Skeletal muscle satellite cell (primary cell): ENCODE measurements around the gene POTEM. TPM values are rescaled to one million over a fixed set of nuclear protein-coding genes. Genes with fewer than 3 reads are reported as not detected.
"Not testable (repeated sequence)": the region's sequence is repeated elsewhere in the genome, so short reads cannot be mapped to it uniquely, and the experiment has no call there.

Experiments used
- H3K27me3 ChIP-seq: 2 replicates; pipeline ENCODE4 v1.7.0; 2013; ENCODE audit warnings: low read length; ENCODE audit not compliant: control insufficient read depth, insufficient read depth
- H3K36me3 ChIP-seq: 2 replicates; pipeline ENCODE4 v1.7.0; 2013; ENCODE audit warnings: mild to moderate bottlenecking, control low read depth, low read length; ENCODE audit not compliant: insufficient read depth
- H3K4me1 ChIP-seq: 2 replicates; pipeline ENCODE4 v1.7.0; 2013; ENCODE audit warnings: low read length; ENCODE audit not compliant: control insufficient read depth, insufficient read depth
- H3K4me2 ChIP-seq: 2 replicates; pipeline ENCODE4 v1.7.0; 2013; ENCODE audit warnings: mild to moderate bottlenecking, low read length
- H3K4me3 ChIP-seq: 2 replicates; pipeline ENCODE4 v1.7.0; 2013; ENCODE audit warnings: low read length
- H3K9ac ChIP-seq: 2 replicates; pipeline ENCODE4 v1.7.0; 2013; ENCODE audit warnings: mild to moderate bottlenecking, low read depth, low read length, moderate library complexity
- H3K9me3 ChIP-seq: replicated peaks from 2 replicates; pipeline ENCODE4 v1.7.0; 2013; ENCODE audit warnings: mild to moderate bottlenecking, control low read depth, low read length
- small RNA-seq: library from RNA; depleted of rRNA; stranded (forward); fragments of <200 nt; gene quantifications from one replicate; pipeline ENCODE3, GENCODE V24; 2012

The POTEM gene

DNA sequence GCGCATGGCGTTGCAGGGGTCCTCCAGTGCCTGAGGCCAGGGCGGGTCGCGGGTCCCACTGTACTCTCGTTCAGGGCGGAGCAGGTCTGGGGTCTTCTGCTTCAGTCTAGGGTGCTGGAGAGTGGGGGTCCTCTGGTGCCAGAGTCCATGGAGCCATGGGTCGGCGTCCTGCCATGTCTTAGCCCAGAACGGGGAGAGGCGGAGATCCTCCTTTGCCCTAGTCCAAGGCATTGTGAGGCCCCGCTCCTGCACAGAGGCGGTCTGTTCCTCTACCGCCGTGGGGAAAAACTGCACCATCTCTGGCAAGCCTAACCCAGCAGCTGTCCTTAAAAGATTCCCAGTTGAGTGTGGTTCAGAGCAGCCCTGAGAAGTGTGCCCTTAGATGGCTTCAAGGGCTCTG is 71.6 kb downstream of the POTEM start:
- H3K9me3 ChIP-seq, H3K9ac ChIP-seq, H3K4me2 ChIP-seq, H3K4me3 ChIP-seq, H3K36me3 ChIP-seq, H3K4me1 ChIP-seq, H3K27me3 ChIP-seq: not testable (repeated sequence)

DNA sequence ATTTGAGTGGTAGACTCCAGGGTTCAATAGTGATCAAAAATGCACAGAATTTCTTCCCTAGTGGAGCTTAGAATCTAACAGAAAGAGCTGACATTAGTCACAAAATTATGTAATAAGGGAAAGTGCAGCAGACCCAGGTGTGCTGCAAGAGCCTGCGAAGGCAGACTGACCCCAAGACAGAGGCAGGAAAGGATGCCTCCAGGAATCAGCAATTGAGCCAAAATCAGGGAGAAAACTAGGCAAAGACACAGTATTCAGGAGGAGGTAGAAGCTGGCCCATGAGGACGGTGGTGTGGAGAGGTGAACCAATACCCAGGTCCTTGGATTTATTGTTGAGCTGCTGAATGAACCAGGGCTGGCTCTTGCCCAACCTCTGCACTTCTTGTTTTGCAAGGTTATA is 76.2 kb downstream of the POTEM start:
- H3K4me3 ChIP-seq, H3K27me3 ChIP-seq, H3K4me2 ChIP-seq, H3K9me3 ChIP-seq, H3K9ac ChIP-seq, H3K36me3 ChIP-seq, H3K4me1 ChIP-seq: not testable (repeated sequence)

Small RNAs within 50 kb of the gene (small RNA-seq; reads per million reads assigned to genes)
- gene RNU6-1239P = not detected
